ENCODE data around the gene CAPN12. TPM values are rescaled to one million over a fixed set of nuclear protein-coding genes. Genes with fewer than 3 reads are reported as not detected.

The CAPN12 gene
- polyA plus RNA-seq, 1 donor, result 8.0 TPM

GRCh38 chr19:38726761-38727301, 17.4 kb downstream of the CAPN12 start:
- no peak for DNase-seq

- DNase-seq, result no peak
Measured at GRCh38 chr19:38726284-38726673, 18.0 kb downstream of the CAPN12 start.

- DNase-seq, result no peak
Measured at GRCh38 chr19:38725469-38726283, 18.6 kb downstream of the CAPN12 start.

GRCh38 chr19:38723990-38724854, 20.1 kb downstream of the CAPN12 start:
- no peak for DNase-seq

GRCh38 chr19:38723606-38723965, 20.7 kb downstream of the CAPN12 start:
- no peak for DNase-seq

- no peak for DNase-seq
Measured at GRCh38 chr19:38722947-38723605, 21.2 kb downstream of the CAPN12 start.

- DNase-seq, result no peak
Measured at GRCh38 chr19:38721979-38722773, 22.1 kb downstream of the CAPN12 start.

- DNase-seq, result no peak
Measured at GRCh38 chr19:38721496-38721895, 22.8 kb downstream of the CAPN12 start.

- no peak for DNase-seq
Measured at GRCh38 chr19:38720559-38721236, 23.6 kb downstream of the CAPN12 start.

- DNase-seq, result no peak
Measured at GRCh38 chr19:38719761-38720558, 24.3 kb downstream of the CAPN12 start.

- DNase-seq, result no peak
Measured at GRCh38 chr19:38718747-38719543, 25.3 kb downstream of the CAPN12 start.

GRCh38 chr19:38717855-38718254, 26.4 kb downstream of the CAPN12 start:
- DNase-seq, result no peak

GRCh38 chr19:38717051-38717450, 27.2 kb downstream of the CAPN12 start:
- DNase-seq, result no peak

GRCh38 chr19:38715555-38715954, 28.7 kb downstream of the CAPN12 start:
- DNase-seq, result no peak

- DNase-seq, result no peak
Measured at GRCh38 chr19:38714354-38714778, 29.9 kb downstream of the CAPN12 start.

GRCh38 chr19:38713865-38714264, 30.4 kb downstream of the CAPN12 start:
- no peak for DNase-seq

GRCh38 chr19:38713227-38713649, 31.0 kb downstream of the CAPN12 start:
- DNase-seq, result no peak

- no peak for DNase-seq
Measured at GRCh38 chr19:38712161-38712748, 32.0 kb downstream of the CAPN12 start.

- no peak for DNase-seq
Measured at GRCh38 chr19:38711726-38712153, 32.5 kb downstream of the CAPN12 start.
